Measurements from ENCODE around the gene ZNF423.

Gene ZNF423

DNA sequence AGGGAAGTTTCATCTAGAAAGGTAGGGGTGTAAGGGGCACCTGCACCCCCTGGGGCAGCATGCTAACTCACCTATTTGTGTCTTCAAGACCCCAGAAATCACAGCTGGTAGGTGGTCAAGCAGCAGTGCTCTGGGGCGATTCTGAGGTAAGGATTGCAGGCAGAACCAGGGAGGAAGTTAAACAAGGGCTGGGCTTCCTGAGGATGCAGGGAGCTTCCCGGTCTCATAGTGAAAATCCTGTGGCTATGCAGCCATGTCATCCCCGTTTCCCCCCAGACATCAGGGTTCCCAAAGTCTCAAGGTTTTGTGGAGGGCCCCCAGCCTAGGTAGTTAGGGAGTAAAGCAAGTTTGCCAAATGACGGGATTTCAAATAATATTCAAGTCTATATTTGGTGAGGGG lies 403.8 kb downstream of the ZNF423 start:
- no peak for DNase-seq

DNA sequence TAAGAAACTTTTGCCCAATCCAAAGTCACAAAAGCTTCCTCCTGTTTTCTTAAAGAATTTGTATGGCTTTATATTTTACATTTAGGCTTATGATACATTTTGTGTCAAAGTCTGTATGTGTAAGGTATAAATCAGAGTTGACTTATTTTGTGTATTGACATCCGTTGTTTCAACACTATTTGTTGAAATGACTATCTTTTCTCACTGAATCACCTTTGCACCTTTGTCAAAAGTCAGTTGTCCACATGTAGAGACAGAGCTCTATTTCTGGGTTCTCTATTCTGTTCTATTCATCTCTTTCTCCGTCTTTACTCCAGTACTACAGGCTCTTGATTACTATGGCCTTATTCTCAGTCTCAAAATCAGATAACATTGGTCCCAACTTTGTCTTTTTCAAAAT lies 409.1 kb downstream of the ZNF423 start:
- DNase-seq = no peak

DNA sequence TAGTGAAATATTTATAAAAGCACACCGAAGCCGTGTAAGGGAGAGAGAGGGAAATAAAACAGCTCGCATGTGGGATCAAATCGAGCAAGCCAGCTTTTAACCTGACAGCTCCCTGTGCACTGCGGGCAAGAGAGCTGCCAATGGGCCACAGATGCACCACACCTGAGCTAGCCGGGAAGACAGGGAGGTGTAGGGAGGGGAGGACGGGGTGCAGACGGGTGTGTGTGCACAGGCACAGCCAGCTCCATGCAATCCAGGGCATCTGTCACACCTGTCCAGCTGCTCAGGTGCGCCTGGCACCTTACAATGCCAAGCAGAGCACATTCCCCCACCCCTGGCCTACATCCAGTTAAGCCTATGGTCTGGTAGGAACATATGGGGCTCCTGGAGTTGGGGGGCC lies 412.3 kb downstream of the ZNF423 start:
- no peak for DNase-seq

DNA sequence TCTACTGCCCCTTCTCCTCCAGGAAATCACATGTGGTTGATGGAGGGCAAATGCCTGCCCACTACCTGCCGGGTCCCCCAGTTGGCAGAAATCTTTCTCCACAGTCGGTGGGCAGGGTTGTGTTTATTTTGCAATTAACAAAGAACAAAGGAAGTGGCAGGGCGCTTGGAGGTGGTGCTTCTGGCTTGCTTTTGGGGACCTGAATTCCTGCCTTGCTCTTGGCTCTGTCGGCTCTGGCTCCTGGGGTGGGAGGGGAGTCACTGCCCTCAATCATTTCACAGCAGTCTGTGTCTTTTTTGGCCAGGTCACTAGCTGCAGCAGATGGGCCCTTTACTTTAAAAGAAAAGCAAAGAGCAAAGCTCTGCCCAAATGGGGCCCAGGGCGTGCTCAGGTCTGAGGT lies 413.1 kb downstream of the ZNF423 start:
- no peak for DNase-seq

DNA sequence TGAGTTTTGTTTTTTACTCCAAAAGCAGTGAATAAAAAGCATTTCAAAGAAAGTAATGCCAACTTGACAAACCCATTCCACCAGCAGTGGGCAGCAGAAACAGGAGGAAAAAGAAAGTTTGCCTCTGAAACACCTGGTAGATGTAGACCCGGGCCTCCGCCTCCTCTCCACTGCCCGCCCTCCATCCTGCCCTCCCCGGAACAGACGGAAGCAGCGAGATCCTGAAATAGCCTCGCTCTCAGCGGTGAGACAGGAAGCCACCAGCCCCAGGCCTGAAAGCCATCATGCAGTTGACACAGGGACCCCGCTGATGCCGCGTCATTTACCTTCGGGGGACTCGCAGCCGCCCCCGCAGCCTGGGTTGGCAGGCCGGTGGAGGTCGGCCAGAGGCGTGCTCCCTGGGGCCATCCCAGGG lies 414.5 kb downstream of the ZNF423 start:
- DNase-seq = peak; percentile 51

DNA sequence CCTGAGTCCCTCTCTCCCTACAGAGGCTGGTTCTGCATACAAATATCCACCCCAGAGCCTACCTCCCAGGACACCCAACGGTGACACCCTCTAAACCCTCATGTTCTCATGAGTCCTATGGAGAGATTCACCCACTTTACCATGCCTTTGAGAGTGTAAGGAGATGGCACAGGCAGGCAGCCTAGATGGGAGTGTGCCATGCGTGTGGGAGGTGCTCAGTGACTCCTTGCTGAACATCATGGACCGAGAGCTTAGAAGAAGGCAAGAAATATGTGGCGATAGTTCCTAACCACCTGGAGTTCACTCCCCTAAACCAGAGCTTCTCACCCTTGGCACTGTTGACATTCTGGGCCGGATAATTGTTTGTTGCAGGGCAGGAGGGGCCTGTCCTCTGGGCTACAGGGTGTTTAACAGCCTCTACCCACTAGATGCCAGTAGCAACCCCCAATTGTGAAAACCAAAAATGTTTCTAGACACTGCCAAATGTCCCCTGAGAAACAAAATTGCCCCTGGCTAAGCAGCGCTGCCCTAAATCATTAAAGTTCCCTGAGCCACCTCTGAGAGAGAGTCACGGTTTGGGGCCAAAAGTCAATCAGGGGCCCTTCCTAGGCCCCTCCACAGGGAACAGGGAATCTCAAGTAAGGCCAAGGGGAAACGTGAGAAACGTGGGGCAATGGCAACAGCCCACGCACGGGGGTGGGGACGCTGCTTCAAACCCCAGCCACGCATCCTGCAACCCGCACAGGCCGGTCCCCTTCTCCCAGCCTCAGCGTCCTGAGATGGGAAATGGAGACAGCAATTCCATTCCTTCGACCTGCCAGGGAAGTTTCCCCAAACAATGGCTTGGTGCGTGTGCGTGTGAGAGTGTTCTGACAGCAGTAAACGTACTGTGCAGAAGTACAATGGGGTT lies 415.5 kb downstream of the ZNF423 start:
- DNase-seq = no peak

DNA sequence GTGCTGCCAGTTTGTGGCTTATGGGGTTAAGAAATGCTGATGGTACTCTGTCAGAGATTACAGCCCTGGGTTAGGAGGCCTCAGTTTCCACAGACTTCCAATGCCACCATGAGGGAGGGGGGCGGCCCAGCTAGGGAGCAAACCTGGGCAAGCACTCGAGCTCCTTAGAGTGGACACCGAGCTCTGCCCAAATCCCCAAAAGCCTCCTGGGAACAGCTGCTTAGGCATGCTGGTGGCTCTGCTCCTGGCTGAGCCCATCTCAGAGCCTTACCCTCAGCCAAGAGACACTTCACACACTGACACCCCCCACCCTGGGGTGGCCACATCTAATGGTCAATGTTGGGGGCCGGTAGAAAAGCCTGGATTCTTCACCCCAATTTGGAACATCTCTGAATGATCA lies 416.2 kb downstream of the ZNF423 start:
- no peak for DNase-seq

DNA sequence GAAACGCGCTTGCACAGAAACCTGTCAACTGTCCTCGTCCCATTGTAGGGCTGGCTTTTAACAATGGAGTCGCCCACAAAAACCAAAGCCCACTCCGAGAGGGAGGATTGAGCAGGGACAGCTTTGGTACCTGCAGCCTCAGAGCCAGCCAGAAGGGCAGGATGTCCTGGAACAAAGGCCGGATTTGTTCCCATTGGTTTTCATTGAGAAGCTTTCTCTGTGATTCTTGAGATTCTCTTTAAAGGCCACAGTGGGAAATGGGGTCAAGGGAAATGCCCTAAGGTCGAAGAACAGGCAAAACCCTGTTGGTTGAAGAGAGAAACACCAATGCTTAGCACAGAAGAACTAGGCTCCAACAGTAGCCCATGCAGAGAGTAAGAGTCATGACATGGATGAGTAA lies 416.9 kb downstream of the ZNF423 start:
- DNase-seq = no peak
